Measurements from ENCODE around the gene VARS2. TPM values are rescaled to one million over a fixed set of nuclear protein-coding genes. Genes with fewer than 3 reads are reported as not detected.

Gene VARS2
- total and polyA plus RNA-seq, 11 donors, result 10.7 to 28.5 (median 18.8) TPM

DNA sequence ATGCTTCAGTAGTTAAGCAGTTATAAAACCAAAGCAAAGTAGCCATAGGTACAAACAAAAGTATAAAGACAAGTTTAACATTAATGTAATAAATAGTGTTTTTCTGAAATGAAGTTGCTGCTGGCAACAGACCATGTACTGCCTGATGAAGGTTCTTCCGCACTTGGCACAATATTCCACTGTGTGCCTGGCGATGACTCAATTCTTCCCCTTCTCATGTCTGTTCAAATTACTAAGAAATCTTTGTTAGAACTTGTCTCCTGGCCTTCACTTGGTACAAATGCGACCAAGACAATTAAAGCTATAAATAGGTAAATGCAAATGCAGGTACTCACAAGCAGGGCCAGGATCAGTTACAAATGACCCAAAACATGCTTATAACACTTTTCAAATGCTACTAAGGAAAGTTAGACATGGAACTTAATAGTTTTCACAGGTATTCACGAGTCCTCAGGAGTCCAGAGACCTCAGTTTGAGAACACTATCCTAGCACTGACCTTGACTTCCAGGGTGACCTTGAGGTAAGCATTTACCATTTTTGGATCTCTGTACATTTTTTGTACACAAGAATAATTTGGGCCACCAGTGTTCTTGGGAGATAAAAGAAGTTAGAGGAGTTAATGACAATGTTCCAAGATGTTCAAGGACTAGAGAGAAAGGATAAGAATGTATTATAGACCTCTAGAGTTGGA, 37.9 kb upstream of the VARS2 start:
- H3K4me3 ChIP-seq, result no peak overlapping the region
- H3K27me3 ChIP-seq, result no peaks in the 10 kb centered on the region
- ATAC-seq (no peak), DNase-seq (no peak)
- intact Hi-C loops (cut with DNase I), result loop anchor here in 9 of 10 donors (2.0 to 10.0 kb wide), 5 partner anchors 47 to 201 kb away; partner anchors contain the start of genes FLOT1 (in 7 of the 9), IER3 (in 7 of the 9) and DHX16 (in 2 of the 9)
- peak overlapping the region in 3 of 12 donors; percentile 6 to 85 (median 84) for H3K27ac ChIP-seq
- peaks cover 0 to 21% (median 9%) of the 10 kb centered on the region in 12 donors for H3K4me1 ChIP-seq
- H3K9me3 ChIP-seq, result peaks cover 0 to 10% (median 4%) of the 10 kb centered on the region in 12 donors
- no peaks in the 10 kb centered on the region for H3K36me3 ChIP-seq
- WGBS, 4 donors, result 61 to 76% (median 73%) methylated on average over 4 of the region's 4 CpGs
- TF ChIP-seq, protein P1, sequence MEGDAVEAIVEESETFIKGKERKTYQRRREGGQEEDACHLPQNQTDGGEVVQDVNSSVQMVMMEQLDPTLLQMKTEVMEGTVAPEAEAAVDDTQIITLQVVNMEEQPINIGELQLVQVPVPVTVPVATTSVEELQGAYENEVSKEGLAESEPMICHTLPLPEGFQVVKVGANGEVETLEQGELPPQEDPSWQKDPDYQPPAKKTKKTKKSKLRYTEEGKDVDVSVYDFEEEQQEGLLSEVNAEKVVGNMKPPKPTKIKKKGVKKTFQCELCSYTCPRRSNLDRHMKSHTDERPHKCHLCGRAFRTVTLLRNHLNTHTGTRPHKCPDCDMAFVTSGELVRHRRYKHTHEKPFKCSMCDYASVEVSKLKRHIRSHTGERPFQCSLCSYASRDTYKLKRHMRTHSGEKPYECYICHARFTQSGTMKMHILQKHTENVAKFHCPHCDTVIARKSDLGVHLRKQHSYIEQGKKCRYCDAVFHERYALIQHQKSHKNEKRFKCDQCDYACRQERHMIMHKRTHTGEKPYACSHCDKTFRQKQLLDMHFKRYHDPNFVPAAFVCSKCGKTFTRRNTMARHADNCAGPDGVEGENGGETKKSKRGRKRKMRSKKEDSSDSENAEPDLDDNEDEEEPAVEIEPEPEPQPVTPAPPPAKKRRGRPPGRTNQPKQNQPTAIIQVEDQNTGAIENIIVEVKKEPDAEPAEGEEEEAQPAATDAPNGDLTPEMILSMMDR (IDR thresholded peaks at IDR 0.05), result no peak
- no peak for TF ChIP-seq POLR2A (IDR thresholded peaks at IDR 0.05)

DNA sequence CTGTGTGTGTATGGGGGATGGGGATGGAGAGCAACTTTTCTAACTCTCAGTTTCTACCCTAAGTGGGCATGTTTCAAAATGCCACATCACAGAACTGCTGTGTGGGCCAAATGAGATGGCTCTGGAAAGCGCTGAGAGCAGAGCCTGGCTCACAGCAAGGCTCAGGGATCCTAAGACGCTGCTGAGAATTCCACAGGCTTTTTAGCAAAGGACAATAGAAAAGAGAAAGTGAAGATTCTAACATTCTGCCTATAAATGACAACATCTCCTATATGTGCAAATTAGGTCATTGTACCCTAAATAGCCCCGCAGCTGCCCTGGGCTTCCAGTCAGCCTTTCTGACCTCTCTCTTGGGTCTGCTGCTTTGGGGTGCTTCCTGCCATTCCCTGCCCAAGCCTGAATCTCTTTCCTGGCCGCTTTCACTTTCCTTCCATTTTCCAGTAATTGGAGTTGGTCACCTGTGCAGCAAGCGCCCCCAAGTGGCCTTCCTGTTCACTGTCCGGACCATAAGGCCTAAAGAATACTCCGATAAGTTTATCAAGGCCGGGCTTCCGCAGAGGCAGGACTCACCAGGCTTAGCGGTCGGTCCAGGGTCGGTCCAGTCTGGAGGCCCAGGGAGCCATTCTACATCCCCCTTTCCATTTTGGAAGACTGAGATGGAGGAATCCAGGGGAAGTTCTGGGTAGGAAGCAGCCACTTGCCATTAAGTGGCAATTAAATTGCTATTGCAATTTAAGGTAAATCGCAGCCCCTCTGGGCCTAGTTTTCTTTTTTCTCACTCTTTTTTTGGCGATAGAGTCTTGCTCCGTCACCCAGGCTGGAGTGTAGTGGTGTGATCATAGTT, 36.4 kb upstream of the VARS2 start:
- WGBS, 4 donors, result 16 to 19% (median 17%) methylated on average over 15 of the region's 15 CpGs
- TF ChIP-seq POLR2A (IDR thresholded peaks at IDR 0.05), result no peak
- TF ChIP-seq, protein P1 (IDR thresholded peaks at IDR 0.05), result peak; percentile 77 to 95 (median 90)
- Histone ChIP-seq H3K4me1 (peaks cover 0 to 32% (median 13%) of the 10 kb centered on the region in 12 donors), H3K36me3 (no peaks in the 10 kb centered on the region), H3K9me3 (no peaks in the 10 kb centered on the region), H3K27ac (peak overlapping the region; percentile 22 to 85 (median 62)), H3K27me3 (no peaks in the 10 kb centered on the region), H3K4me3 (peak overlapping the region in 11 of 12 donors; percentile 14 to 56 (median 40))
- DNase-seq (peak; percentile 88 to 92 (median 89)), ATAC-seq (peak; percentile 87 to 93 (median 90))
- intact Hi-C loops (cut with DNase I), result loop anchor here (1.0 to 10.0 kb wide), 9 partner anchors 49 to 203 kb away; partner anchors contain the start of genes FLOT1 (in 8 of the 10), IER3 (in 8 of the 10) and DHX16 (in 2 of the 10)

DNA sequence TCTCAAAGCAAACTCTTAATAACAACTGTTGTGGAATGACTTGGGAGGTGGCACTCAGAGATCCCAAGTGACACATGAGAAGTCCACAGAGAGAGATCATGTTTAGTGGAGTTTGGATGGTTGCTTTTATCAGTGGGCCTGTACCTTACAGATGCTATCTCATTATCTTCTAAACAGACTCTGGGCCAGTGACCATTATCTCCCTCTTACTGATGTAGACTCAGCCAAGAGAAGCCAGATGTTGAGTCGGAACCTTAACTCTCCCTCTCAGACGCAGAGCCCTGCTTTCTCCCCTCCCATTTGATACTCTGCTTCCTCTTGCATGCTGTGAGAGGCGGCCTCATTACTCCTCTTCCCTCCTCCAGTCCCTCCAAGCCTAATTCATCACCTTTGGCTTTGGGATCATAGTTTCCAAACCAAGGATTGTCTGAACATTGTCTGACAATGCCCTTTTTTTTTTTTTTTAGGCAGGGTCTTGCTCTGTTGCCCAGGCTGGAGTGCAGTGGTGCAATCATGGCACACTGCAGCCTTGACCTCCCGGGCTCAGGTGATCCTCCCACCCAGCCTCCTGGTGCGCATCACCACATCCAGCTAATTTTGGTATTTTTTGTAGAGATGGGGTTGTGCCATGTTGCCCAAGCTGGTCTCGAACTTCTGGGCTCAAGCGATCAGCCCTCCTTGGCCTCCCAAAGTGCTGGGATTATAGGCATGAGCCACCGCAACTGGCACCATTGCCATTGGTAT, 34.2 kb upstream of the VARS2 start:
- ATAC-seq (no peak), DNase-seq (no peak)
- Histone ChIP-seq H3K36me3 (no peaks in the 10 kb centered on the region), H3K4me3 (no peak overlapping the region), H3K27me3 (no peaks in the 10 kb centered on the region), H3K9me3 (no peaks in the 10 kb centered on the region), H3K27ac (no peak overlapping the region), H3K4me1 (peaks cover 3 to 47% (median 23%) of the 10 kb centered on the region in 12 donors)
- WGBS, 4 donors, result 83 to 95% (median 86%) methylated on average over 8 of the region's 8 CpGs
- intact Hi-C loops (cut with DNase I), result loop anchor here in 9 of 10 donors (2.0 to 10.0 kb wide), 7 partner anchors 137 to 205 kb away; partner anchors contain the start of genes FLOT1 (in 8 of the 9), IER3 (in 7 of the 9), DHX16 (in 2 of the 9) and PPP1R18 (in 1 of the 9)
- TF ChIP-seq POLR2A (IDR thresholded peaks at IDR 0.05), result no peak
- TF ChIP-seq, protein P1 (IDR thresholded peaks at IDR 0.05), result no peak
